Endothelial cell of umbilical vein (primary cell): ENCODE results near the gene ROBO2. TPM values are rescaled to one million over a fixed set of nuclear protein-coding genes. Genes with fewer than 3 reads are reported as not detected.

Source experiments
- BruUV-seq: library from RNA; stranded (reverse); fragments of 400-500 nt; replicated peaks from 2 replicates; lab custom pipeline; 2021; lab: Mats Ljungman, UMichigan
- CTCF ChIA-PET: fragments of 300-600, 350-600 bp; sonication (Branson Sonifier 250); formaldehyde crosslinking; loops from one replicate; lab custom pipeline; 2021; ENCODE audit warnings: antibody characterized with exemption, inconsistent platforms; lab: Charles Lee
- POLR2A ChIA-PET: fragments of 300-600, 350-600 bp; sonication (Branson Sonifier 250); formaldehyde crosslinking; loops from one replicate; lab custom pipeline; 2021; ENCODE audit warnings: antibody characterized with exemption, inconsistent platforms; lab: Charles Lee
- DNase-seq: peaks from one replicate; pipeline ENCODE4 v3.0.0-alpha.2; 2011; ENCODE audit warnings: low read depth, low spot score
- FAIRE-seq: peaks from 2 replicates; lab custom pipeline; 2011; peaks lifted over from hg19 to GRCh38; lab: Jason Lieb, UNC
- H2AFZ ChIP-seq: 2 replicates; pipeline ENCODE4 v1.6.0; 2012; ENCODE audit warnings: low read depth, low read length, control low read depth, inconsistent platforms
- H3K27ac ChIP-seq: 2 replicates; pipeline ENCODE4 v1.5.1; 2011; ENCODE audit warnings: low read depth, mild to moderate bottlenecking, control low read depth, low read length, moderate library complexity; ENCODE audit not compliant: insufficient read depth
- H3K27me3 ChIP-seq, 2 experiments: 2 replicates each; pipeline versions ENCODE4 v1.6.0 to v1.6.1; 2011; ENCODE audit warnings: low read length in 2 of 2, mixed read lengths in 1 of 2; ENCODE audit not compliant: control insufficient read depth in 2 of 2, insufficient read depth in 2 of 2
- H3K36me3 ChIP-seq, 2 experiments: 2 replicates in 1 of 2; 3 replicates in 1 of 2; pipeline ENCODE4 v1.5.1; 2011; ENCODE audit warnings: low read length in 2 of 2, mild to moderate bottlenecking in 1 of 2, moderate library complexity in 1 of 2; ENCODE audit not compliant: control insufficient read depth in 2 of 2, insufficient read depth in 2 of 2; ENCODE audit errors: extremely low read depth in 1 of 2
- H3K4me1 ChIP-seq: 3 replicates; pipeline ENCODE4 v1.5.1; 2011; ENCODE audit warnings: mild to moderate bottlenecking, low read length; ENCODE audit not compliant: control insufficient read depth, insufficient read depth; ENCODE audit errors: extremely low read depth
- H3K4me2 ChIP-seq: 2 replicates; pipeline ENCODE4 v1.6.1; 2011; ENCODE audit warnings: low read length, control low read depth, mixed read lengths; ENCODE audit not compliant: insufficient read depth
- H3K4me3 ChIP-seq, 3 experiments: fragments of 200-600 bp in 1 of 3; sonication (generic), shearing (Covaris generic) in 1 of 3; replicated peaks in 1 of 3; 2 replicates each; pipeline ENCODE4 v1.5.1; 2011 to 2016; ENCODE audit warnings: control low read depth in 3 of 3, low read length in 3 of 3, mild to moderate bottlenecking in 2 of 3, inconsistent platforms in 1 of 3, low read depth in 1 of 3, moderate library complexity in 1 of 3; ENCODE audit not compliant: insufficient read depth in 1 of 3
- H3K79me2 ChIP-seq: 2 replicates; pipeline ENCODE4 v1.6.0; 2012; ENCODE audit warnings: low read length, inconsistent platforms; ENCODE audit not compliant: control insufficient read depth, insufficient read depth
- H3K9ac ChIP-seq: replicated peaks from 2 replicates; pipeline ENCODE3; 2011; ENCODE audit warnings: low read length, control low read depth; ENCODE audit not compliant: insufficient read depth; ENCODE audit errors: extremely low read depth
- H3K9me1 ChIP-seq: replicated peaks from 3 replicates; pipeline ENCODE4 v1.6.0; 2011; ENCODE audit warnings: mild to moderate bottlenecking, low read length; ENCODE audit not compliant: control insufficient read depth, insufficient read depth; ENCODE audit errors: extremely low read depth
- H3K9me3 ChIP-seq: replicated peaks from 2 replicates; pipeline ENCODE4 v1.5.1; 2012; ENCODE audit warnings: low read length, inconsistent platforms; ENCODE audit not compliant: control insufficient read depth, insufficient read depth
- H4K20me1 ChIP-seq: replicated peaks from 2 replicates; pipeline ENCODE3; 2011; ENCODE audit warnings: mild to moderate bottlenecking, low read length; ENCODE audit not compliant: control insufficient read depth, insufficient read depth; ENCODE audit errors: extremely low read depth
- CTCF ChIP-seq, 2 donors: IDR thresholded peaks; 1 replicate in 1 of 2; 2 replicates in 1 of 2; pipeline ENCODE4 v1.5.1; 2011; ENCODE audit warnings: low read length in 2 of 2, mild to moderate bottlenecking in 2 of 2, moderate library complexity in 2 of 2, control low read depth in 1 of 2, inconsistent platforms in 1 of 2, low read depth in 1 of 2; ENCODE audit not compliant: insufficient read depth in 1 of 2; ENCODE audit errors: extremely low read depth in 1 of 2
- EZH2 ChIP-seq: IDR thresholded peaks from 2 replicates; pipeline ENCODE4 v1.6.1; 2012; ENCODE audit warnings: borderline replicate concordance, low read depth, mild to moderate bottlenecking, moderate library complexity, low read length, inconsistent platforms; ENCODE audit not compliant: severe bottlenecking
- FOS ChIP-seq: IDR thresholded peaks from 2 replicates; pipeline ENCODE4 v1.6.1; 2011; ENCODE audit warnings: mild to moderate bottlenecking, low read length, moderate library complexity, borderline replicate concordance; ENCODE audit not compliant: insufficient read depth
- GATA2 ChIP-seq: IDR thresholded peaks from 2 replicates; pipeline ENCODE4 v1.7.0; 2011; ENCODE audit warnings: low read depth, mild to moderate bottlenecking, moderate library complexity, mixed read lengths, low read length; ENCODE audit not compliant: insufficient read length, insufficient read depth
- MAX ChIP-seq: IDR thresholded peaks from 2 replicates; pipeline ENCODE4 v1.6.1; 2011; ENCODE audit not compliant: insufficient read depth, insufficient read length
- MYC ChIP-seq: IDR thresholded peaks from one replicate; pipeline ENCODE4 v1.6.1; 2011; ENCODE audit warnings: mild to moderate bottlenecking, low read depth, low read length
- POLR2A ChIP-seq: IDR thresholded peaks from 2 replicates; pipeline ENCODE4 v1.6.1; 2012; ENCODE audit warnings: low read depth, mild to moderate bottlenecking, control low read depth, low read length
- POLR2AphosphoS5 ChIP-seq: IDR thresholded peaks from 2 replicates; pipeline ENCODE4 v1.6.1; 2012; ENCODE audit warnings: low read depth, mild to moderate bottlenecking, control low read depth, low read length, moderate library complexity; ENCODE audit not compliant: insufficient read depth
- dilution Hi-C: fragments of 300-500 bp; cut with MboI; formaldehyde crosslinking; loops from one replicate; pipeline ENCODE4 v1.15.0; 2019; ENCODE audit warnings: low sequenced_read_pairs; ENCODE audit not compliant: extremely low pct_ligation_motif_present
- intact Hi-C: fragments of 100-400 bp; cut with micrococcal nuclease; formaldehyde crosslinking; loops from one replicate; pipeline ENCODE4 v1.10.0; 2022
- polyA plus RNA-seq, 4 experiments: library from polyadenylated mRNA; depleted of rRNA in 3 of 4; stranded (reverse) in 3 of 4; unstranded in 1 of 4; fragments of >200 nt; gene quantifications; 2 replicates each; pipeline versions ENCODE4 v1.2.1 to v1.2.3, GENCODE V29; 2011 to 2012; ENCODE audit warnings: missing spikeins in 1 of 4
- total RNA-seq: library from RNA; stranded (reverse); gene quantifications from 2 replicates; pipeline ENCODE4 v1.2.3, GENCODE V29; 2021

The ROBO2 gene
- total and polyA plus RNA-seq, 2 donors (not counting 3 experiments of a cell fraction or from before 2014, with no cell fraction given), result not detected

GRCh38 chr3:77259694-77260093, 219.8 kb downstream of the ROBO2 start:
- dilution Hi-C loops (no loop called here), intact Hi-C loops (loop anchor here (5.0 kb wide), 2 partner anchors 948 to 1388 kb away; no protein-coding TSS in a partner anchor)
- H3K9me1 ChIP-seq, result no peaks in the 10 kb centered on the region
- H3K36me3 ChIP-seq, result no peaks in the 10 kb centered on the region
- no peaks in the 10 kb centered on the region for H3K27me3 ChIP-seq
- H3K4me2 ChIP-seq, result no peak overlapping the region
- CTCF ChIA-PET, result interaction anchor here (1.9 kb wide), 1 partner anchor 221 kb away, joined by 6 read pairs; no protein-coding TSS in a partner anchor
- no peak overlapping the region for H2AFZ ChIP-seq
- no peak overlapping the region for H3K27ac ChIP-seq
- POLR2A ChIA-PET, result no interaction called here
- H4K20me1 ChIP-seq, result no peaks in the 10 kb centered on the region
- FAIRE-seq (no peak), DNase-seq (no peak)
- H3K4me1 ChIP-seq, result no peaks in the 10 kb centered on the region
- no peak overlapping the region for H3K9ac ChIP-seq
- H3K79me2 ChIP-seq, result no peaks in the 10 kb centered on the region
- no peaks in the 10 kb centered on the region for H3K9me3 ChIP-seq
- no TSS peak for BruUV-seq
- TF ChIP-seq GATA2 (no peak), MAX (no peak), FOS (no peak), MYC (no peak), EZH2 (no peak), POLR2A (no peak), POLR2AphosphoS5 (no peak), CTCF (IDR thresholded peaks at IDR 0.05; ENCODE audit: extremely low read depth in 1 of 2, insufficient read depth in 1 of 2, low read depth in 1 of 2, low read length in 2 of 2) (no peak)
- H3K4me3 ChIP-seq, result no peak overlapping the region
